ENCODE data around the gene FMN2. TPM values are rescaled to one million over a fixed set of nuclear protein-coding genes. Genes with fewer than 3 reads are reported as not detected.

Gene FMN2
- total RNA-seq, 1 donor from 2014 or later = not detected

GRCh38 chr1:240136402-240136801 is 44.7 kb downstream of the FMN2 start:
- intact Hi-C loops (cut with micrococcal nuclease) = no loop called here
- H3K4me1 ChIP-seq = no peaks in the 10 kb centered on the region
- DNase-seq = no peak
- TF ChIP-seq CTCF (IDR thresholded peaks at IDR 0.05; ENCODE audit: borderline replicate concordance) = no peak
- no peak overlapping the region for H3K4me3 ChIP-seq
- H3K27ac ChIP-seq (replicated peaks) = no peak overlapping the region
- H3K9me3 ChIP-seq (replicated peaks) = no peaks in the 10 kb centered on the region
- peaks cover 54% of the 10 kb centered on the region for H3K27me3 ChIP-seq (ENCODE audit: low read depth)
- H3K36me3 ChIP-seq = no peaks in the 10 kb centered on the region

GRCh38 chr1:240138867-240139266 is 47.2 kb downstream of the FMN2 start:
- intact Hi-C loops (cut with micrococcal nuclease) = no loop called here
- no peak for DNase-seq
- TF ChIP-seq CTCF (IDR thresholded peaks at IDR 0.05; ENCODE audit: borderline replicate concordance) = no peak

GRCh38 chr1:240139511-240139910 is 47.8 kb downstream of the FMN2 start:
- H3K4me3 ChIP-seq = no peak overlapping the region
- H3K4me1 ChIP-seq = no peaks in the 10 kb centered on the region
- no peaks in the 10 kb centered on the region for H3K9me3 ChIP-seq (replicated peaks)
- DNase-seq = no peak
- H3K27ac ChIP-seq (replicated peaks) = no peak overlapping the region
- no peak for TF ChIP-seq CTCF (IDR thresholded peaks at IDR 0.05; ENCODE audit: borderline replicate concordance)
- intact Hi-C loops (cut with micrococcal nuclease) = no loop called here
- no peaks in the 10 kb centered on the region for H3K36me3 ChIP-seq
- H3K27me3 ChIP-seq (ENCODE audit: low read depth) = peaks cover 35% of the 10 kb centered on the region

More at GRCh38 chr1:240138867-240139266, 47.2 kb downstream of the FMN2 start:
- Histone ChIP-seq H3K27me3 (ENCODE audit: low read depth) (peaks cover 32% of the 10 kb centered on the region), H3K36me3 (no peaks in the 10 kb centered on the region), H3K9me3 (replicated peaks) (no peaks in the 10 kb centered on the region), H3K27ac (replicated peaks) (no peak overlapping the region), H3K4me3 (no peak overlapping the region), H3K4me1 (no peaks in the 10 kb centered on the region)

GRCh38 chr1:240145120-240145519 is 53.4 kb downstream of the FMN2 start:
- intact Hi-C loops (cut with micrococcal nuclease) = no loop called here
- Histone ChIP-seq H3K27ac (replicated peaks) (no peak overlapping the region), H3K36me3 (no peaks in the 10 kb centered on the region), H3K4me1 (no peaks in the 10 kb centered on the region), H3K9me3 (replicated peaks) (no peaks in the 10 kb centered on the region), H3K27me3 (ENCODE audit: low read depth) (peaks cover 22% of the 10 kb centered on the region), H3K4me3 (no peak overlapping the region)
- DNase-seq = no peak
- no peak for TF ChIP-seq CTCF (IDR thresholded peaks at IDR 0.05; ENCODE audit: borderline replicate concordance)

- intact Hi-C loops (cut with micrococcal nuclease) = no loop called here
- TF ChIP-seq CTCF (IDR thresholded peaks at IDR 0.05; ENCODE audit: borderline replicate concordance) = no peak
- peaks cover 22% of the 10 kb centered on the region for H3K27me3 ChIP-seq (ENCODE audit: low read depth)
- H3K36me3 ChIP-seq = no peaks in the 10 kb centered on the region
- no peaks in the 10 kb centered on the region for H3K4me1 ChIP-seq
- no peak overlapping the region for H3K4me3 ChIP-seq
- no peak overlapping the region for H3K27ac ChIP-seq (replicated peaks)
- H3K9me3 ChIP-seq (replicated peaks) = no peaks in the 10 kb centered on the region
- DNase-seq = no peak
Observed at GRCh38 chr1:240148333-240148732, 56.6 kb downstream of the FMN2 start.
